ENCODE measurements around the gene OLFML2A.
A peak's percentile ranks its signal among the peaks of the same experiment; 100 is the strongest.

The OLFML2A gene

GRCh38 chr9:124855566-124855943 is 78.6 kb downstream of the OLFML2A start:
- H3K4me3 ChIP-seq (replicated peaks in 1 of 2; ENCODE audit: low read depth in 2 of 2, low read length in 2 of 2), result no peak overlapping the region
- no peak for TF ChIP-seq CTCF (IDR thresholded peaks at IDR 0.05; ENCODE audit: low read depth, low read length)
- DNase-seq (ENCODE audit: low read depth in 2 of 2), result no peak

- no peak overlapping the region for H3K4me3 ChIP-seq (replicated peaks in 1 of 2; ENCODE audit: low read depth in 2 of 2, low read length in 2 of 2)
- DNase-seq (ENCODE audit: low read depth in 2 of 2), result no peak
- TF ChIP-seq CTCF (IDR thresholded peaks at IDR 0.05; ENCODE audit: low read depth, low read length), result peak; percentile 59
Measured at GRCh38 chr9:124855944-124856765, 79.2 kb downstream of the OLFML2A start.

GRCh38 chr9:124857533-124858162 is 80.7 kb downstream of the OLFML2A start:
- no peak for TF ChIP-seq CTCF (IDR thresholded peaks at IDR 0.05; ENCODE audit: low read depth, low read length)
- H3K4me3 ChIP-seq (replicated peaks in 1 of 2; ENCODE audit: low read depth in 2 of 2, low read length in 2 of 2), result no peak overlapping the region
- DNase-seq (ENCODE audit: low read depth in 2 of 2), result no peak

- H3K4me3 ChIP-seq (replicated peaks in 1 of 2; ENCODE audit: low read depth in 2 of 2, low read length in 2 of 2), result no peak overlapping the region
- no peak for TF ChIP-seq CTCF (IDR thresholded peaks at IDR 0.05; ENCODE audit: low read depth, low read length)
- DNase-seq (ENCODE audit: low read depth in 2 of 2), result no peak
Measured at GRCh38 chr9:124858330-124859046, 81.6 kb downstream of the OLFML2A start.

GRCh38 chr9:124859803-124860581 is 83.1 kb downstream of the OLFML2A start:
- no peak for DNase-seq (ENCODE audit: low read depth in 2 of 2)
- H3K4me3 ChIP-seq (replicated peaks in 1 of 2; ENCODE audit: low read depth in 2 of 2, low read length in 2 of 2), result peak overlapping the region; percentile 80 to 81
- TF ChIP-seq CTCF (IDR thresholded peaks at IDR 0.05; ENCODE audit: low read depth, low read length), result no peak

DNA sequence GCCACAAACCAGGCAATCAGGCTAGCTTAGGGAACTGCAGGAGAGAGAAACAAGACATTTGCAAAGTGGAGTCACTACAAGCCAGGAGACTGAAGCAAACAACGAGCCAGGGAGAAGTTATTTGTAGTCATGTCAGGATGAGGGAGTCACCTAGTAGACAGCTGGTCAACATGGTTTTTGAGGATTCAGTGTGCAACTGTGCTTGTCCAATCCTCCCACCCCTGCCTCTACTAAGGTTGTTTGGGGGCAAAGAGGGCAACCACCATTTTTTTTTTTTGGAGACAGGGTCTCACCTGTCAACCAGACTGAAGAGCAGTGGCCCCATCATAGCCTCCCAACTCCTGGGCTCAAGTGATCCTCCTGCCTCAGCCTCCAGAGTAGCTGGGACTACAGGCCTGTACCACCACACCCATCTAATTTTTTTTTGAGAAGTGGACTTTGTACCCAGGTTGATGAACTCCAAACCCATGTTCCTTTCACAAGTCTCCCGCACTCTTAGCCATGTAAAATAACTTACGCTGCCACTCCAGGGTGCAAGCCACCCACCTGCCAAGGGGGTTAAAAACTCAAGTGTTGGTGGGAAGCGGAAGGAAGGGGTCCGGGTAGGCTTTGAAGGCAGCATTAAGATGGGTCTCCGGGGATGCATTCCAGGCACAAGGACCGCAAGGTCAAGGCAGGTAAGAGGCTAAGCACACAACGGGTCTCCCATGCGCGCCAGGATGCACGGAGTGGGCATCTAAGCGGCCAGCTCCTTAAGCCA is 83.8 kb downstream of the OLFML2A start:
- no peak for TF ChIP-seq CTCF (IDR thresholded peaks at IDR 0.05; ENCODE audit: low read depth, low read length)
- no peak for DNase-seq (ENCODE audit: low read depth in 2 of 2)
- H3K4me3 ChIP-seq (replicated peaks in 1 of 2; ENCODE audit: low read depth in 2 of 2, low read length in 2 of 2), result peak overlapping the region; percentile 80 to 81

All from cardiac fibroblast (primary cell).